HepG2 (cell line): ENCODE data around the gene PPFIA2. TPM values are rescaled to one million over a fixed set of nuclear protein-coding genes. Genes with fewer than 3 reads are reported as not detected.

Experiments used
- ATAC-seq: fragments of 200-7000 bp; cut with Tn5 transposase; 3 replicates; pipeline ENCODE4 v1.9.1; 2020; ENCODE audit warnings: mild to moderate bottlenecking, moderate library complexity
- BruUV-seq: library from RNA; stranded (reverse); fragments of 400-500 nt; replicated peaks from 2 replicates; lab custom pipeline; 2021; lab: Mats Ljungman, UMichigan
- CTCF ChIA-PET: fragments of 300-600 bp; formaldehyde crosslinking; extraction: SDS; loops from one replicate; lab custom pipeline; 2021; ENCODE audit warnings: low total read pairs, inconsistent platforms, low intra/inter-chr PET ratio; lab: Yijun Ruan, JAX
- POLR2A ChIA-PET: fragments of 350-600 bp; sonication (Branson Sonifier 250); formaldehyde crosslinking; loops from one replicate; lab custom pipeline; 2020; ENCODE audit warnings: antibody characterized with exemption, inconsistent platforms; lab: Yijun Ruan, JAX
- DNase-seq: peaks from one replicate; pipeline ENCODE4 v3.0.0-alpha.2; 2015; ENCODE audit warnings: low spot score
- FAIRE-seq: peaks from 3 replicates; lab custom pipeline; 2011; peaks lifted over from hg19 to GRCh38; lab: Jason Lieb, UNC
- H2AFZ ChIP-seq: one replicate; pipeline ENCODE4 v1.6.1; 2011; ENCODE audit warnings: low read length, inconsistent platforms
- H3K27ac ChIP-seq: fragments of 300-600 bp; 3 replicates; pipeline ENCODE4 v1.8.0; 2011; ENCODE audit warnings: mixed run types, mild to moderate bottlenecking, mixed read lengths, low read length, inconsistent platforms; ENCODE audit not compliant: insufficient read depth; ENCODE audit errors: extremely low read length
- H3K27me3 ChIP-seq, 2 experiments: fragments of 200-600 bp in 1 of 2; 2 replicates in 1 of 2; 3 replicates in 1 of 2; pipeline versions ENCODE4 v1.6.0 to v1.8.0; 2011; ENCODE audit warnings: low read length in 2 of 2, mild to moderate bottlenecking in 2 of 2, moderate library complexity in 2 of 2, inconsistent platforms in 1 of 2; ENCODE audit not compliant: insufficient read depth in 2 of 2, control insufficient read depth in 1 of 2
- H3K36me3 ChIP-seq, 2 experiments: fragments of 200-600 bp in 1 of 2; replicated peaks in 1 of 2; 2 replicates in 1 of 2; 3 replicates in 1 of 2; pipeline versions ENCODE4 v1.5.1 to v1.8.0; 2011; ENCODE audit warnings: low read length in 2 of 2, inconsistent platforms in 1 of 2; ENCODE audit not compliant: insufficient read depth in 2 of 2, control insufficient read depth in 1 of 2
- H3K4me1 ChIP-seq: 2 replicates; pipeline ENCODE4 v1.5.1; 2012; ENCODE audit warnings: low read length, inconsistent platforms; ENCODE audit not compliant: insufficient read depth
- H3K4me2 ChIP-seq: 2 replicates; pipeline ENCODE4 v1.6.0; 2011; ENCODE audit warnings: low read depth, low read length, inconsistent platforms
- H3K4me3 ChIP-seq, 3 experiments: fragments of 200-600 bp in 1 of 3; sonication (generic), shearing (Covaris generic) in 1 of 3; replicated peaks in 1 of 3; 2 replicates each; pipeline ENCODE4 v1.5.1; 2011 to 2016; ENCODE audit warnings: low read length in 3 of 3, inconsistent platforms in 2 of 3, low read depth in 2 of 3, mild to moderate bottlenecking in 2 of 3, control low read depth in 1 of 3, mixed read lengths in 1 of 3; ENCODE audit not compliant: insufficient read depth in 1 of 3
- H3K79me2 ChIP-seq: one replicate; pipeline ENCODE4 v1.6.1; 2011; ENCODE audit warnings: low read length, inconsistent platforms; ENCODE audit not compliant: insufficient read depth
- H3K9ac ChIP-seq: 2 replicates; pipeline ENCODE4 v1.6.0; 2011; ENCODE audit warnings: mild to moderate bottlenecking, low read depth, low read length, inconsistent platforms; ENCODE audit not compliant: insufficient read depth
- H3K9me3 ChIP-seq: 2 replicates; pipeline ENCODE4 v1.5.1; 2012; ENCODE audit warnings: mild to moderate bottlenecking, low read length
- H4K20me1 ChIP-seq: 2 replicates; pipeline ENCODE4 v1.6.0; 2011; ENCODE audit warnings: inconsistent platforms, mild to moderate bottlenecking, low read length, moderate library complexity; ENCODE audit not compliant: insufficient read depth
- CCDC6 ChIP-seq: sonication (generic); formaldehyde crosslinking; IDR thresholded peaks from 2 replicates; pipeline ENCODE4 v1.8.1; 2022; ENCODE audit warnings: mild to moderate bottlenecking, missing genetic modification reagents, moderate library complexity
- GZF1 ChIP-seq: sonication (generic); formaldehyde crosslinking; IDR thresholded peaks from 2 replicates; pipeline ENCODE4 v1.5.1; 2020; ENCODE audit warnings: mild to moderate bottlenecking, missing genetic modification reagents
- MATR3 ChIP-seq: sonication (generic); formaldehyde crosslinking; IDR thresholded peaks from 2 replicates; pipeline ENCODE4 v1.4.0; 2020; ENCODE audit warnings: missing genetic modification reagents
- MED13 ChIP-seq: sonication (generic); formaldehyde crosslinking; IDR thresholded peaks from 2 replicates; pipeline ENCODE4 v1.5.0; 2020; ENCODE audit warnings: missing genetic modification reagents
- NCOA2 ChIP-seq: sonication (generic); formaldehyde crosslinking; IDR thresholded peaks from 2 replicates; pipeline ENCODE4 v1.8.0; 2022; ENCODE audit warnings: inconsistent platforms
- NR2F1 ChIP-seq, 2 experiments: fragments of 450-650 bp in 1 of 2; formaldehyde crosslinking in 1 of 2; IDR thresholded peaks; 2 replicates each; pipeline versions ENCODE4 v1.5.0 to v1.6.1; 2016 to 2020; ENCODE audit warnings: mild to moderate bottlenecking in 1 of 2, missing compliant biosample characterization in 1 of 2, missing genetic modification reagents in 1 of 2, moderate library complexity in 1 of 2
- ZNF367 ChIP-seq: sonication (generic); formaldehyde crosslinking; IDR thresholded peaks from 2 replicates; pipeline ENCODE4 v1.4.0; 2020; ENCODE audit warnings: missing genetic modification reagents, borderline replicate concordance
- ZSCAN29 ChIP-seq: sonication (generic); formaldehyde crosslinking; conservative IDR thresholded peaks from 2 replicates; pipeline ENCODE4 v1.4.0; 2020; ENCODE audit warnings: mild to moderate bottlenecking, missing genetic modification reagents
- WGBS: methylation state at CpG from one replicate; pipeline ENCODE4 v1.1.6; 2017; ENCODE audit warnings: low lambda C conversion rate; 5-methylcytosine and 5-hydroxymethylcytosine counted together
- in situ Hi-C: cut with HindIII; loops from 2 replicates; pipeline ENCODE4 v1.10.0; 2017; ENCODE audit warnings: low pct_unique_long_range_greater_than_20kb; ENCODE audit not compliant: extremely low pct_ligation_motif_present
- intact Hi-C: fragments of 100-400 bp; cut with micrococcal nuclease; formaldehyde crosslinking; loops from one replicate; pipeline ENCODE4 v1.10.0; 2022; ENCODE audit not compliant: unreplicated experiment
- polyA plus RNA-seq, 8 experiments: library from polyadenylated mRNA; depleted of rRNA in 3 of 8; stranded (reverse) in 7 of 8; unstranded in 1 of 8; fragments of >200 nt; fragmentation: Illumina TruSeq in 4 of 8; extraction: Trizol in 4 of 8; gene quantifications; 2 replicates each; pipeline versions ENCODE4 v1.2.1 to v1.2.3, GENCODE V29; 2011 to 2016; ENCODE audit warnings: low read depth in 4 of 8, missing spikeins in 1 of 8, mixed read lengths in 1 of 8; ENCODE audit not compliant: insufficient read depth in 1 of 8
- total RNA-seq, 5 experiments: library from RNA; depleted of rRNA; stranded (reverse); fragments of >200 nt; fragmentation: Illumina TruSeq; extraction: Trizol; gene quantifications; 2 replicates each; pipeline ENCODE4 v1.2.3, GENCODE V29; 2016; ENCODE audit warnings: low read depth in 1 of 5
- TF ChIP-seq, protein P1 (sequence below): sonication (generic); formaldehyde crosslinking; IDR thresholded peaks from 2 replicates; pipeline ENCODE4 v1.4.0; 2020; ENCODE audit warnings: missing genetic modification reagents; ENCODE audit errors: not compliant biosample characterization
- TF ChIP-seq, protein P2 (sequence below): sonication (generic); formaldehyde crosslinking; IDR thresholded peaks from 2 replicates; pipeline ENCODE4 v1.5.1; 2020; ENCODE audit warnings: mild to moderate bottlenecking, missing genetic modification reagents, moderate library complexity
- TF ChIP-seq, protein P3 (sequence below): sonication (generic); formaldehyde crosslinking; IDR thresholded peaks from 2 replicates; pipeline ENCODE4 v1.4.0; 2020; ENCODE audit warnings: missing genetic modification reagents

Gene PPFIA2
- total and polyA plus RNA-seq, 2 of the 13 experiments (the other 11 are each of a cell fraction or from before 2014, with no cell fraction given): 0.05 TPM; not detected in 1

DNA sequence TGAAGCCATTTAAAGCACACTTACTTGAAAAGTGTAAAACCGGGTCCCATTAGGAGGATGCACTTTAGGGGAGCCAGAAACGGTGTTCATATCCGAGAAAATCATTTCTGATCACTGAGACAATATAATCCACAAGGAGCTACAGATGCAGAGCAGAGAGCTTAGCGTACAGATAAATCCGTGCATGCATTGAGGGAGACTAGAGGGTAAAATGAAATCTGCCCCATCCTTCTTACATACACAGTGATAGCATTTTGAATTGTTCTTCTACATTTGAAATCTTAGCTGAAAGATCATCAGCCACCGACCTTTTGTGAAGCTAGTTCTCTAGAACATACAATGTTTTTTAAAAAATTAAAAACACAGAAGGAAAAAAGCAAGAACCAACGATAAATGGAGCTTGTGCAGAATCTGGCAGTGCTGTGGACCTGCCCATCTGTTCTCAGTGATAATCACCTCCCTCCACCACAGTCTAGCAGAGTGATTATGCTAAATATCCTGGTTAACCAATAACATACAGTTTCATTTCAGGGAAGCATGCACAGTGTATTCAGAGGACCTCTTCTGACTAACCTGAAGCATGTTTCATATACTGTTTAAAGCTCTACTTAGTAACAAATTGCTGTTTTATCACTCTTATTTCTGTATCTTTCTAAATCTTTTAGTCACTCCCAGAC is 161.1 kb downstream of the PPFIA2 start:
- no peak for TF ChIP-seq NCOA2
- TF ChIP-seq GZF1 (CRISPR knock-in tag): no peak
- Histone ChIP-seq H3K36me3 (no peaks in the 10 kb centered on the region), H4K20me1 (no peaks in the 10 kb centered on the region), H3K4me2 (no peak overlapping the region), H3K4me1 (no peaks in the 10 kb centered on the region), H3K79me2 (no peaks in the 10 kb centered on the region), H3K27ac (no peak overlapping the region), H2AFZ (no peak overlapping the region), H3K9me3 (no peaks in the 10 kb centered on the region), H3K27me3 (no peaks in the 10 kb centered on the region), H3K4me3 (no peak overlapping the region), H3K9ac (no peak overlapping the region)
- in situ Hi-C loops: no loop called here
- no peak for DNase-seq
- ATAC-seq: peak; percentile 65
- no peak for FAIRE-seq
- under 1% methylated on average over 7 of the region's 7 CpGs for WGBS
- intact Hi-C loops: no loop called here
- ChIA-PET POLR2A (no interaction called here), CTCF (no interaction called here)
- no TSS peak for BruUV-seq

DNA sequence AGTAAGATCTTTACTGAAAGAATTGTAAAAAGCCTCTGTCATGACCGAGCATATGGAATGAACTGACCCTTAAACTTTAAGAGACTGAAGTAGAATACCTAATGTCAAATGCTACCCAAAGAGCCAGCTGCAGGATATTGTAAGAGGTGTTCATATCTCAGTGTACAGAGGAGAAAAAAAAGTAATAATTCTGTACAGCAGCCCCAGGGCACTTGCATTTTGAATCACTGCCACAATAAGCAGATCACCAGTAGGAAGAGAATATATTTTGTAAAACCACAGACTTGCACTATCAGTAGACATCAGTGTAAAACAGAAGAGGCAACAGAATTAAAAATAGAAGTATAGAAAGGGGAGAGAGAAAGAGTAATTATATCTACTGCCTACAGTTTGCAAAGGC is 162.6 kb downstream of the PPFIA2 start:
- H3K27me3 ChIP-seq: no peaks in the 10 kb centered on the region
- CTCF ChIA-PET: no interaction called here
- no peaks in the 10 kb centered on the region for H3K79me2 ChIP-seq
- no peaks in the 10 kb centered on the region for H3K9me3 ChIP-seq
- no peak overlapping the region for H3K4me2 ChIP-seq
- FAIRE-seq: no peak
- no TSS peak for BruUV-seq
- POLR2A ChIA-PET: no interaction called here
- no peaks in the 10 kb centered on the region for H3K4me1 ChIP-seq
- no peak overlapping the region for H3K9ac ChIP-seq
- no peaks in the 10 kb centered on the region for H4K20me1 ChIP-seq
- WGBS: 4% methylated on average over 1 of the region's 1 CpG
- ATAC-seq: no peak
- intact Hi-C loops: no loop called here
- no peak for DNase-seq
- no peak overlapping the region for H2AFZ ChIP-seq
- H3K4me3 ChIP-seq: no peak overlapping the region
- H3K27ac ChIP-seq: no peak overlapping the region
- TF ChIP-seq ZSCAN29 (CRISPR knock-in tag) (no peak), MATR3 (no peak), NR2F1 (CRISPR knock-in tag; IDR thresholded peaks at IDR 0.05) (no peak), CCDC6 (CRISPR knock-in tag) (no peak), ZNF367 (CRISPR knock-in tag) (no peak), MED13 (no peak)
- TF ChIP-seq, protein P1, sequence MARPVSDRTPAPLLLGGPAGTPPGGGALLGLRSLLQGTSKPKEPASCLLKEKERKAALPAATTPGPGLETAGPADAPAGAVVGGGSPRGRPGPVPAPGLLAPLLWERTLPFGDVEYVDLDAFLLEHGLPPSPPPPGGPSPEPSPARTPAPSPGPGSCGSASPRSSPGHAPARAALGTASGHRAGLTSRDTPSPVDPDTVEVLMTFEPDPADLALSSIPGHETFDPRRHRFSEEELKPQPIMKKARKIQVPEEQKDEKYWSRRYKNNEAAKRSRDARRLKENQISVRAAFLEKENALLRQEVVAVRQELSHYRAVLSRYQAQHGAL: no peak
- TF ChIP-seq, protein P2, sequence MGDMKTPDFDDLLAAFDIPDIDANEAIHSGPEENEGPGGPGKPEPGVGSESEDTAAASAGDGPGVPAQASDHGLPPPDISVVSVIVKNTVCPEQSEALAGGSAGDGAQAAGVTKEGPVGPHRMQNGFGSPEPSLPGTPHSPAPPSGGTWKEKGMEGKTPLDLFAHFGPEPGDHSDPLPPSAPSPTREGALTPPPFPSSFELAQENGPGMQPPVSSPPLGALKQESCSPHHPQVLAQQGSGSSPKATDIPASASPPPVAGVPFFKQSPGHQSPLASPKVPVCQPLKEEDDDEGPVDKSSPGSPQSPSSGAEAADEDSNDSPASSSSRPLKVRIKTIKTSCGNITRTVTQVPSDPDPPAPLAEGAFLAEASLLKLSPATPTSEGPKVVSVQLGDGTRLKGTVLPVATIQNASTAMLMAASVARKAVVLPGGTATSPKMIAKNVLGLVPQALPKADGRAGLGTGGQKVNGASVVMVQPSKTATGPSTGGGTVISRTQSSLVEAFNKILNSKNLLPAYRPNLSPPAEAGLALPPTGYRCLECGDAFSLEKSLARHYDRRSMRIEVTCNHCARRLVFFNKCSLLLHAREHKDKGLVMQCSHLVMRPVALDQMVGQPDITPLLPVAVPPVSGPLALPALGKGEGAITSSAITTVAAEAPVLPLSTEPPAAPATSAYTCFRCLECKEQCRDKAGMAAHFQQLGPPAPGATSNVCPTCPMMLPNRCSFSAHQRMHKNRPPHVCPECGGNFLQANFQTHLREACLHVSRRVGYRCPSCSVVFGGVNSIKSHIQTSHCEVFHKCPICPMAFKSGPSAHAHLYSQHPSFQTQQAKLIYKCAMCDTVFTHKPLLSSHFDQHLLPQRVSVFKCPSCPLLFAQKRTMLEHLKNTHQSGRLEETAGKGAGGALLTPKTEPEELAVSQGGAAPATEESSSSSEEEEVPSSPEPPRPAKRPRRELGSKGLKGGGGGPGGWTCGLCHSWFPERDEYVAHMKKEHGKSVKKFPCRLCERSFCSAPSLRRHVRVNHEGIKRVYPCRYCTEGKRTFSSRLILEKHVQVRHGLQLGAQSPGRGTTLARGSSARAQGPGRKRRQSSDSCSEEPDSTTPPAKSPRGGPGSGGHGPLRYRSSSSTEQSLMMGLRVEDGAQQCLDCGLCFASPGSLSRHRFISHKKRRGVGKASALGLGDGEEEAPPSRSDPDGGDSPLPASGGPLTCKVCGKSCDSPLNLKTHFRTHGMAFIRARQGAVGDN (CRISPR knock-in tag): no peak
- TF ChIP-seq, protein P3, sequence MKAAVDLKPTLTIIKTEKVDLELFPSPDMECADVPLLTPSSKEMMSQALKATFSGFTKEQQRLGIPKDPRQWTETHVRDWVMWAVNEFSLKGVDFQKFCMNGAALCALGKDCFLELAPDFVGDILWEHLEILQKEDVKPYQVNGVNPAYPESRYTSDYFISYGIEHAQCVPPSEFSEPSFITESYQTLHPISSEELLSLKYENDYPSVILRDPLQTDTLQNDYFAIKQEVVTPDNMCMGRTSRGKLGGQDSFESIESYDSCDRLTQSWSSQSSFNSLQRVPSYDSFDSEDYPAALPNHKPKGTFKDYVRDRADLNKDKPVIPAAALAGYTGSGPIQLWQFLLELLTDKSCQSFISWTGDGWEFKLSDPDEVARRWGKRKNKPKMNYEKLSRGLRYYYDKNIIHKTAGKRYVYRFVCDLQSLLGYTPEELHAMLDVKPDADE (CRISPR knock-in tag): no peak
- H3K36me3 ChIP-seq: no peaks in the 10 kb centered on the region
- in situ Hi-C loops: no loop called here
